Measurements from ENCODE around the gene SLC29A4. TPM values are rescaled to one million over a fixed set of nuclear protein-coding genes. Genes with fewer than 3 reads are reported as not detected.
"Not testable (repeated sequence)": the region's sequence is repeated elsewhere in the genome, so short reads cannot be mapped to it uniquely, and the experiment has no call there.

SLC29A4 gene
- total and polyA plus RNA-seq, 2 of the 8 experiments (the other 6 are each of a cell fraction or from before 2014, with no cell fraction given): 6.9 to 15.1 TPM

DNA sequence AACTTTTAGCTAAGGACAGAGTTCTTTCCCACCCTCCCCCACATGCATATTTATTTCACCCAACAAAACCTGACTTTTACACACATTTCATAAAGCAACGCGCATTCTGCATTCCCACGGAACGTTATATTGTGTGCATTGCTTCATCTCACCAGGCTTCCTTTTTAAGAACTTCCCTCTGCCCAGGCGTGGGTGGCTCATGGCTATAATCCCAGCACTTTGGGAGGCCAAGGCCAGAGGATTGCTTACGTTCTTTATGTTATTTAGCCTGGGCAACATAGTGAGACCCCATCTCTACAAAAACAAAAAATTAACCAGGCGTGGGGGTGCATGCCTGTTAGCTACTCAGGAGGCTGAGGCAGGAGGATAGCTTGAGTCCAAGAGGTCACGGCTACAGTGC, 14.9 kb upstream of the SLC29A4 start:
- H3K27ac ChIP-seq (ENCODE audit: low read depth, low read length); H3K14ac ChIP-seq (ENCODE audit: insufficient read length); H4K20me1 ChIP-seq (replicated peaks in 1 of 2; ENCODE audit: control insufficient read depth in 1 of 2, insufficient read depth in 2 of 2, low read length in 2 of 2); CTCF ChIA-PET (ENCODE audit: partially characterized antibody); H2AK5ac ChIP-seq (ENCODE audit: low read depth, low read length); FAIRE-seq; H2BK20ac ChIP-seq (ENCODE audit: low read length); H3K9ac ChIP-seq (replicated peaks in 1 of 4; ENCODE audit: extremely low read depth in 1 of 4, low read depth in 3 of 4, low read length in 3 of 4); H2BK120ac ChIP-seq (replicated peaks; ENCODE audit: low read depth, low read length); H3K79me2 ChIP-seq (ENCODE audit: control insufficient read depth in 1 of 2, insufficient read depth in 2 of 2, low read length in 2 of 2); H4K91ac ChIP-seq (replicated peaks; ENCODE audit: insufficient read length, low read length); DNase-seq (ENCODE audit: low read depth in 1 of 2, low spot score in 2 of 2); H3K4ac ChIP-seq (replicated peaks; ENCODE audit: insufficient read length, low read depth, low read length); H2BK15ac ChIP-seq (ENCODE audit: low read length); H4K5ac ChIP-seq (ENCODE audit: insufficient read length, low read depth, low read length); H2AFZ ChIP-seq (ENCODE audit: low read length); H3K4me1 ChIP-seq (replicated peaks in 1 of 4; ENCODE audit: control insufficient read depth in 3 of 4, insufficient read depth in 4 of 4, low read length in 3 of 4); H3K79me1 ChIP-seq (ENCODE audit: low read depth, low read length); H2BK12ac ChIP-seq (ENCODE audit: low read depth, low read length); H3K27me3 ChIP-seq (replicated peaks in 1 of 4; ENCODE audit: control insufficient read depth in 3 of 4, extremely low read depth in 1 of 4, insufficient read depth in 3 of 4, low read length in 3 of 4); H3K4me2 ChIP-seq (ENCODE audit: insufficient read depth in 1 of 2, low read depth in 2 of 2, low read length in 2 of 2); H3K56ac ChIP-seq (replicated peaks; ENCODE audit: insufficient read length, low read depth, low read length); H2BK5ac ChIP-seq (ENCODE audit: low read depth, low read length); H3K18ac ChIP-seq (ENCODE audit: extremely low read depth, low read length); H3K23ac ChIP-seq (ENCODE audit: insufficient read length); H3K4me3 ChIP-seq (ENCODE audit: extremely low read depth in 1 of 4, insufficient read depth in 2 of 4, low read depth in 3 of 4, low read length in 4 of 4); H3K36me3 ChIP-seq (ENCODE audit: control insufficient read depth in 2 of 4, insufficient read depth in 4 of 4, low read length in 3 of 4); H4K8ac ChIP-seq (ENCODE audit: extremely low read depth, insufficient read depth, low read length); H3K9me3 ChIP-seq (ENCODE audit: insufficient read depth in 2 of 2, low read depth in 1 of 2, low read length in 1 of 2); H3K23me2 ChIP-seq (ENCODE audit: low read depth, low read length): not testable (repeated sequence)
- POLR2A ChIA-PET (ENCODE audit: partially characterized antibody): interaction anchor here (0.6 kb wide), 1 partner anchor 66 kb away, joined by 5 read pairs; no protein-coding TSS in a partner anchor
- WGBS, 2 experiments (ENCODE audit: extremely low coverage in 1 of 2, insufficient coverage in 1 of 2, insufficient read length in 1 of 2, insufficient replicate concordance in 2 of 2, low coverage in 1 of 2, low lambda C conversion rate in 2 of 2, missing lambda C conversion rate in 1 of 2): 90% methylated on average over 8 of the region's 8 CpGs; no CpG with 5 or more reads in 1 of the 2 experiments

DNA sequence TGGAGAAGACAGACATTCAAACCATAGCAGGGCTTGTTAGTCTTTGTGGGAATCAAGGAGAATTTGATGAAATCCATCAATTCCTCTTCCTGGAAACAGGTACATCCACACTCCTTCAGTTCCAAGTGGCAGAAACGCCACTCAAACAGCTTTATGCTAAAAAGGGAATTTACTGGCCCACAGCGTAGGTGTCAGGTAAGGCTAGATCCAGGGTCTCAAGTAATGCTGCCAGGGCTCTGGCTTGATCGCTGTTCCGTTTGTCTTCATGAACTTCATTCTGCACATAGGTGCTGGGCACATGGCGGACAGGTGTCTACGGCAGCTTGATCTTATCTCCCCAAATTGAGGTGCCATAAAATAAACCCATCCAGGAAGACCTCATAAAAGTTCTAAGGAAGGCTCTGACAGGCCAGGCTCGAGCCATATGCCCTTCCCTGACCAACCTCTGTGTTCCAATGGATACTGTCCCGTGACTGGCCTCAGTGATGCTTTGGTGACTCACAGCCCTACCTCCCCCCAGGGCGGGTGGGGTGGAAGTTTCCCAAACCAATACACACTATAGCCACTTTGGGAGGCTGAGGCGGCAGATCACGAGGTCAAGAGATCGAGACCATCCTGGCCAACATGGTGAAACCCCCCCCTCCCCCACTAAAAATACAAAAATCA, 12.6 kb upstream of the SLC29A4 start:
- FAIRE-seq; H3K9ac ChIP-seq (replicated peaks in 1 of 4; ENCODE audit: extremely low read depth in 1 of 4, low read depth in 3 of 4, low read length in 3 of 4); POLR2A ChIA-PET (ENCODE audit: partially characterized antibody); H3K14ac ChIP-seq (ENCODE audit: insufficient read length); H2BK20ac ChIP-seq (ENCODE audit: low read length); H3K23me2 ChIP-seq (ENCODE audit: low read depth, low read length); H3K36me3 ChIP-seq (ENCODE audit: control insufficient read depth in 2 of 4, insufficient read depth in 4 of 4, low read length in 3 of 4); H4K20me1 ChIP-seq (replicated peaks in 1 of 2; ENCODE audit: control insufficient read depth in 1 of 2, insufficient read depth in 2 of 2, low read length in 2 of 2); H3K79me2 ChIP-seq (ENCODE audit: control insufficient read depth in 1 of 2, insufficient read depth in 2 of 2, low read length in 2 of 2); H4K91ac ChIP-seq (replicated peaks; ENCODE audit: insufficient read length, low read length); H3K4ac ChIP-seq (replicated peaks; ENCODE audit: insufficient read length, low read depth, low read length); DNase-seq (ENCODE audit: low read depth in 1 of 2, low spot score in 2 of 2); H2BK120ac ChIP-seq (replicated peaks; ENCODE audit: low read depth, low read length); H2BK12ac ChIP-seq (ENCODE audit: low read depth, low read length); CTCF ChIA-PET (ENCODE audit: partially characterized antibody); H3K27ac ChIP-seq (ENCODE audit: low read depth, low read length); H3K9me3 ChIP-seq (ENCODE audit: insufficient read depth in 2 of 2, low read depth in 1 of 2, low read length in 1 of 2); H2AFZ ChIP-seq (ENCODE audit: low read length); H3K56ac ChIP-seq (replicated peaks; ENCODE audit: insufficient read length, low read depth, low read length); H3K23ac ChIP-seq (ENCODE audit: insufficient read length); H3K27me3 ChIP-seq (replicated peaks in 1 of 4; ENCODE audit: control insufficient read depth in 3 of 4, extremely low read depth in 1 of 4, insufficient read depth in 3 of 4, low read length in 3 of 4); H3K79me1 ChIP-seq (ENCODE audit: low read depth, low read length); H2BK15ac ChIP-seq (ENCODE audit: low read length); H3K4me2 ChIP-seq (ENCODE audit: insufficient read depth in 1 of 2, low read depth in 2 of 2, low read length in 2 of 2); H4K5ac ChIP-seq (ENCODE audit: insufficient read length, low read depth, low read length); H4K8ac ChIP-seq (ENCODE audit: extremely low read depth, insufficient read depth, low read length); H3K4me1 ChIP-seq (replicated peaks in 1 of 4; ENCODE audit: control insufficient read depth in 3 of 4, insufficient read depth in 4 of 4, low read length in 3 of 4); H2BK5ac ChIP-seq (ENCODE audit: low read depth, low read length); H3K4me3 ChIP-seq (ENCODE audit: extremely low read depth in 1 of 4, insufficient read depth in 2 of 4, low read depth in 3 of 4, low read length in 4 of 4); H2AK5ac ChIP-seq (ENCODE audit: low read depth, low read length); H3K18ac ChIP-seq (ENCODE audit: extremely low read depth, low read length): not testable (repeated sequence)
- WGBS, 2 experiments (ENCODE audit: extremely low coverage in 1 of 2, insufficient coverage in 1 of 2, insufficient read length in 1 of 2, insufficient replicate concordance in 2 of 2, low coverage in 1 of 2, low lambda C conversion rate in 2 of 2, missing lambda C conversion rate in 1 of 2): 85% methylated on average over 12 of the region's 12 CpGs; no CpG with 5 or more reads in 1 of the 2 experiments
